DMS79 treated with DMSO at 0.1 percent for 48 hours (cell line): ENCODE data around the gene SEMA4D.
"Not testable (repeated sequence)": the region's sequence is repeated elsewhere in the genome, so short reads cannot be mapped to it uniquely, and the experiment has no call there.

Source experiments
- DNase-seq: peaks from one replicate; lab custom pipeline; 2025; lab: John Stamatoyannopoulos, UW

Gene SEMA4D

GRCh38 chr9:89352874-89353649 is 144.9 kb downstream of the SEMA4D start:
- DNase-seq: no peak

- no peak for DNase-seq
Measured at GRCh38 chr9:89352451-89352850, 145.5 kb downstream of the SEMA4D start.

GRCh38 chr9:89351584-89352300 is 146.2 kb downstream of the SEMA4D start:
- DNase-seq: no peak

GRCh38 chr9:89350988-89351557 is 146.8 kb downstream of the SEMA4D start:
- DNase-seq: no peak

GRCh38 chr9:89349607-89350006 is 148.3 kb downstream of the SEMA4D start:
- DNase-seq: no peak

- DNase-seq: no peak
Measured at GRCh38 chr9:89347651-89348050, 150.3 kb downstream of the SEMA4D start.

GRCh38 chr9:89346696-89347095 is 151.2 kb downstream of the SEMA4D start:
- DNase-seq: no peak

GRCh38 chr9:89345476-89345875 is 152.4 kb downstream of the SEMA4D start:
- DNase-seq: no peak

- not testable (repeated sequence) for DNase-seq
Measured at GRCh38 chr9:89343812-89344211, 154.1 kb downstream of the SEMA4D start.

GRCh38 chr9:89342948-89343347 is 155.0 kb downstream of the SEMA4D start:
- DNase-seq: no peak

GRCh38 chr9:89342213-89342612 is 155.7 kb downstream of the SEMA4D start:
- DNase-seq: no peak

- DNase-seq: no peak
Measured at GRCh38 chr9:89340332-89340731, 157.6 kb downstream of the SEMA4D start.

GRCh38 chr9:89339807-89340206 is 158.1 kb downstream of the SEMA4D start:
- no peak for DNase-seq

- no peak for DNase-seq
Measured at GRCh38 chr9:89330513-89330912, 167.4 kb downstream of the SEMA4D start.

- no peak for DNase-seq
Measured at GRCh38 chr9:89329917-89330316, 168.0 kb downstream of the SEMA4D start.

GRCh38 chr9:89328064-89328463 is 169.8 kb downstream of the SEMA4D start:
- DNase-seq: no peak

GRCh38 chr9:89325733-89326132 is 172.2 kb downstream of the SEMA4D start:
- no peak for DNase-seq

GRCh38 chr9:89323390-89323789 is 174.5 kb downstream of the SEMA4D start:
- no peak for DNase-seq

- no peak for DNase-seq
Measured at GRCh38 chr9:89319015-89319905, 178.7 kb downstream of the SEMA4D start.

- peak; percentile 68 for DNase-seq
Measured at GRCh38 chr9:89318123-89319014, 179.5 kb downstream of the SEMA4D start, which contains the start of gene SECISBP2. Gene SECISBP2 (plus strand): TSS chr9:89318500. CDS start chr9:89318577, 77 bp downstream.

- no peak for DNase-seq
Measured at GRCh38 chr9:89317282-89317681, 180.6 kb downstream of the SEMA4D start.
